ENCODE data around the gene HDAC11. TPM values are rescaled to one million over a fixed set of nuclear protein-coding genes. Genes with fewer than 3 reads are reported as not detected.

HDAC11 gene
- polyA plus RNA-seq, 3 donors = 2.9 to 3.9 (median 3.5) TPM

DNA sequence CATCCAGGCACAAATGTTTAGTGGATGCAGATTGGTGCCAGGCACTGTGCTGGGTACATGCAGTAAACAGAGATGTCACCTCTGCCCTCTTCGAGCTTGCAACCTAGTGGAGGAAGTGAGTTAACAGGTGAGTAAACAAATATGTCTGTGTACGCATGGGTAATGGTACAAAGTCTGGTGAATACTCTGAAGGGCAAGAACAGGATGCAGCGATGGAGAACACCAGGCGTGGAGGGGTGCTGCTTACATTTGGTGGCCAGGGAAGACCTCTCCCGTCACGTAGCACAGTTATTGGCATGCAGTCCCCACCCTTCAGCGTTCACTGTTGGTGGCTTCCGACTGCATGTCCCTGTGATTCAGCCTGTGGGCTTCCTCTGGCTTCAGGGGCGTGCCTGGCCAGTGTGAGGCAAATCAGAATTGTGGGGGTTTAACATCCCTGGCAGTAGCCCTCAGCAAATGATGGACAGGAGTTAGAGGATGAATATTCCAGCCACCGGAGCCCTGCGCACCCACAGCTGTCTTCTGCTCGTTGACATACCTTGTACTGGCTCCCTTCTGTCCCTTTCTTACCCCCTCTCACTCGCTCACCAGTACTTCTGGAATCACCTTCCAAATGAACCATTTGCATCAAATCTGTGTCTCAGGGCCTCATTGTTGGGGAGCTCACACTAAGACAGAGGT lies 9.1 kb upstream of the HDAC11 start:
- no peak overlapping the region for H3K4me2 ChIP-seq (replicated peaks; ENCODE audit: extremely low read depth, low read length, poor library complexity, severe bottlenecking)

DNA sequence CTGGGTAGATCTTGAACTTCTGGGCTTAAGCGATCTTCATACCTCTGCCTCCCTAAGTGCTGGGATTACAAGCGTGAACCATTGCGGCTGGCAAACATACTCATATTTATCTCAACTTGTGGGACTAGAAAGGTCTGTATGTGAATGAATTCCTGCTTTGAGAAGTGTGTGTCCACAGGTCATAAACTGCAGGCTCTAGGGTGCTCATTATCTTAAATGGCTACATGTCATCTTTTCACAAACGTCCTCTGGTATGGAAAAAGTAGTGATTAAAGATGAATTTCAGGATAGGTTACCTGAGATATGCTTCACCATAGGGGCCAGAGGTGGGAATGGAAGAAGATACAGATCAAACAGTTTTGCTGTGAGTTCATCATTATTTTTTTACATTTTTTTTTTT lies 7.8 kb upstream of the HDAC11 start:
- H3K27ac ChIP-seq (ENCODE audit: low read depth in 1 of 2, low read length in 2 of 2) = no peak overlapping the region
- peaks cover 4 to 14% (median 10%) of the 10 kb centered on the region in 3 donors for H3K27me3 Mint-ChIP-seq (ENCODE audit: low read depth in 3 of 3)
- TF ChIP-seq, protein P1, sequence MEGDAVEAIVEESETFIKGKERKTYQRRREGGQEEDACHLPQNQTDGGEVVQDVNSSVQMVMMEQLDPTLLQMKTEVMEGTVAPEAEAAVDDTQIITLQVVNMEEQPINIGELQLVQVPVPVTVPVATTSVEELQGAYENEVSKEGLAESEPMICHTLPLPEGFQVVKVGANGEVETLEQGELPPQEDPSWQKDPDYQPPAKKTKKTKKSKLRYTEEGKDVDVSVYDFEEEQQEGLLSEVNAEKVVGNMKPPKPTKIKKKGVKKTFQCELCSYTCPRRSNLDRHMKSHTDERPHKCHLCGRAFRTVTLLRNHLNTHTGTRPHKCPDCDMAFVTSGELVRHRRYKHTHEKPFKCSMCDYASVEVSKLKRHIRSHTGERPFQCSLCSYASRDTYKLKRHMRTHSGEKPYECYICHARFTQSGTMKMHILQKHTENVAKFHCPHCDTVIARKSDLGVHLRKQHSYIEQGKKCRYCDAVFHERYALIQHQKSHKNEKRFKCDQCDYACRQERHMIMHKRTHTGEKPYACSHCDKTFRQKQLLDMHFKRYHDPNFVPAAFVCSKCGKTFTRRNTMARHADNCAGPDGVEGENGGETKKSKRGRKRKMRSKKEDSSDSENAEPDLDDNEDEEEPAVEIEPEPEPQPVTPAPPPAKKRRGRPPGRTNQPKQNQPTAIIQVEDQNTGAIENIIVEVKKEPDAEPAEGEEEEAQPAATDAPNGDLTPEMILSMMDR (IDR thresholded peaks at IDR 0.05) = no peak
- H3K9me3 Mint-ChIP-seq = no peaks in the 10 kb centered on the region
- no peaks in the 10 kb centered on the region for H3K79me2 ChIP-seq (ENCODE audit: insufficient read depth, low read length)
- H3K4me1 Mint-ChIP-seq = peaks cover 4% of the 10 kb centered on the region
- intact Hi-C loops (cut with micrococcal nuclease) = no loop called here
- H3K4me1 ChIP-seq (ENCODE audit: control insufficient read depth in 1 of 2, insufficient read depth in 2 of 2, low read length in 2 of 2) = peaks cover under 1 to 2% of the 10 kb centered on the region in 2 donors
- WGBS (ENCODE audit: insufficient coverage) = no CpG with 5 or more reads among the region's 4 CpGs
- no peaks in the 10 kb centered on the region for H3K27me3 ChIP-seq (ENCODE audit: control insufficient read depth in 2 of 2, insufficient read depth in 2 of 2, low read length in 2 of 2)
- no peak overlapping the region for H3K4me3 Mint-ChIP-seq
- no peaks in the 10 kb centered on the region for H3K9me3 ChIP-seq (replicated peaks in 1 of 2; ENCODE audit: control insufficient read depth in 1 of 2, insufficient read depth in 1 of 2, low read length in 2 of 2)
- no peak overlapping the region for H2AFZ ChIP-seq (ENCODE audit: insufficient read depth, low read depth, low read length, poor library complexity, severe bottlenecking)
- no peak overlapping the region for H3K4me2 ChIP-seq (replicated peaks; ENCODE audit: extremely low read depth, low read length, poor library complexity, severe bottlenecking)
- no peak overlapping the region for H3K27ac Mint-ChIP-seq
- no peaks in the 10 kb centered on the region for H4K20me1 ChIP-seq (ENCODE audit: insufficient read depth, low read length)
- H3K4me3 ChIP-seq (replicated peaks in 1 of 3; ENCODE audit: low read depth in 2 of 3, low read length in 3 of 3) = no peak overlapping the region
- no peaks in the 10 kb centered on the region for H3K36me3 ChIP-seq (replicated peaks in 1 of 2; ENCODE audit: control insufficient read depth in 1 of 2, insufficient read depth in 2 of 2, low read length in 2 of 2)
- no peak overlapping the region for H3K9ac ChIP-seq (ENCODE audit: insufficient read depth, low read length, poor library complexity, severe bottlenecking)
- no peak for DNase-seq
- no peaks in the 10 kb centered on the region for H3K36me3 Mint-ChIP-seq

More for the DNA sequence above, 9.1 kb upstream of the HDAC11 start:
- Histone ChIP-seq H3K79me2 (ENCODE audit: insufficient read depth, low read length) (no peaks in the 10 kb centered on the region), H2AFZ (ENCODE audit: insufficient read depth, low read depth, low read length, poor library complexity, severe bottlenecking) (no peak overlapping the region), H3K9me3 (replicated peaks in 1 of 2; ENCODE audit: control insufficient read depth in 1 of 2, insufficient read depth in 1 of 2, low read length in 2 of 2) (no peaks in the 10 kb centered on the region), H3K27me3 (ENCODE audit: control insufficient read depth in 2 of 2, insufficient read depth in 2 of 2, low read length in 2 of 2) (no peaks in the 10 kb centered on the region), H4K20me1 (ENCODE audit: insufficient read depth, low read length) (no peaks in the 10 kb centered on the region), H3K4me3 (replicated peaks in 1 of 3; ENCODE audit: low read depth in 2 of 3, low read length in 3 of 3) (no peak overlapping the region), H3K4me1 (ENCODE audit: control insufficient read depth in 1 of 2, insufficient read depth in 2 of 2, low read length in 2 of 2) (no peaks in the 10 kb centered on the region), H3K36me3 (replicated peaks in 1 of 2; ENCODE audit: control insufficient read depth in 1 of 2, insufficient read depth in 2 of 2, low read length in 2 of 2) (no peaks in the 10 kb centered on the region), H3K9ac (ENCODE audit: insufficient read depth, low read length, poor library complexity, severe bottlenecking) (no peak overlapping the region), H3K27ac (ENCODE audit: low read depth in 1 of 2, low read length in 2 of 2) (no peak overlapping the region)
- H3K4me3 Mint-ChIP-seq = no peak overlapping the region
- H3K36me3 Mint-ChIP-seq = no peaks in the 10 kb centered on the region
- H3K27ac Mint-ChIP-seq = no peak overlapping the region
- peaks cover 4 to 16% (median 10%) of the 10 kb centered on the region in 3 donors for H3K27me3 Mint-ChIP-seq (ENCODE audit: low read depth in 3 of 3)
- intact Hi-C loops (cut with micrococcal nuclease) = no loop called here
- WGBS (ENCODE audit: insufficient coverage) = 76% methylated on average over 11 of the region's 13 CpGs
- DNase-seq = no peak
- no peaks in the 10 kb centered on the region for H3K9me3 Mint-ChIP-seq
- no peaks in the 10 kb centered on the region for H3K4me1 Mint-ChIP-seq
- TF ChIP-seq, protein P1 (IDR thresholded peaks at IDR 0.05) = no peak

Data from CD14-positive monocyte (primary cell).